ENCODE measurements around the gene GTF2H1.

GRCh38 chr11:18329196-18329870 lies 7.0 kb downstream of the GTF2H1 start:
- TF ChIP-seq POLR2A (IDR thresholded peaks at IDR 0.05; ENCODE audit: low read depth, low read length) (no peak), POLR2AphosphoS5 (IDR thresholded peaks at IDR 0.05; ENCODE audit: low read depth, low read length) (no peak), SPI1 (IDR thresholded peaks at IDR 0.05; ENCODE audit: low read depth, low read length) (no peak)
